SK-N-DZ (cell line): ENCODE results near the gene COP1.

Source experiments
- DNase-seq: peaks from one replicate; pipeline ENCODE4 v3.0.0-alpha.2; 2015; ENCODE audit warnings: low spot score
- small RNA-seq, 2 experiments: library from RNA; depleted of rRNA; stranded (forward); fragments of <200 nt; gene quantifications; one replicate each; pipeline ENCODE3, GENCODE V24; 2014

COP1 gene

DNA sequence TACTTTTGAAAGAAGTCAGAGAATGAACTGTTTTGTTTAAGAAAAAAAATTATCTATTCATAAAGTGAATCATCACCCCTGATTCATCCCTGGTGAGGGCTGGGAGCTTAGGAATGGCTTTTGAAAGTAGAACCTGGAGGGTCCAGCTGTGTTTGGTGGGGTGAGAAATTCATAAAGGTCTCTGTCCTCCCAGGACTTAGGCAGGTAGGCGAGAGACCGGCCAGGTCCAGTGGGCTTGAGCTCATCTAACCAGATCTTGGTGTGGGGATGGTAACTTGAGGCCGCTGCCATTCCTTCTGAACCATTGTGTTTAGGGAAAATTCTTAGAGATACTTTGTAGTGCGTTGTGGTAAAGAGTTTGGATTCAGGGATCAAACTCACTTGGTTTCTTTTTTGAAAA, 306.9 kb downstream of the COP1 start:
- no peak for DNase-seq

DNA sequence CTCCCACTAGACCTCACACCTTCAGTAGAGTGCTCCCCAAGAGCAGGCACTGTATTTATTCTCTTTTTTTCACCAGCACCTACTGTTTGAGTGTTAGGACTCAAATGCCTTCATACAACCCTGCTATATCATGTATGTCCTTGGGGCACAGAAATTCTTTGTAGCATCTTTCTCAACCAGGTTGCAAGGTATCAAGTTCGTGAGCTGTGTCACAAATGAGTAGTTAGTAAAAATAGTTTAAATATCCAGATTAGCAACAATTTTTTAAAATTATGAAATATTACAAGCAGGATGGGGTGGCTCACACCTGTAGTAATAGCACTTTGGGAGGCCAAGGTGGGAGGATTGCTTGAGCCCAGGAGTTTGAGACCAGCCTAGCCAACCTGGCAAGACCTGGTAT, 311.1 kb downstream of the COP1 start:
- DNase-seq, result no peak

Small RNA genes within 50 kb of the gene (small RNA-seq; reads per million reads assigned to genes)
- gene RF00066 (0 reads per million in 2 experiments), gene RNU2-12P (0 reads per million in 2 experiments), gene RPS29P5 (0.03 to 0.62 reads per million in 2 experiments), gene SCARNA3 (0.81 to 1.2 reads per million in 2 experiments)
